ENCODE measurements around the gene ZNF503. TPM values are rescaled to one million over a fixed set of nuclear protein-coding genes. Genes with fewer than 3 reads are reported as not detected.

Gene ZNF503
- total RNA-seq, 1 donor from 2014 or later, result 38.5 TPM

- H3K9me3 Mint-ChIP-seq (ENCODE audit: unreplicated experiment), result no peaks in the 10 kb centered on the region
- H3K36me3 Mint-ChIP-seq (ENCODE audit: unreplicated experiment), result no peaks in the 10 kb centered on the region
- no peak overlapping the region for H3K27ac Mint-ChIP-seq (ENCODE audit: unreplicated experiment)
- H3K4me1 Mint-ChIP-seq (ENCODE audit: unreplicated experiment), result peaks cover 12% of the 10 kb centered on the region
- DNase-seq (ENCODE audit: extremely low spot score, unreplicated experiment), result no peak
- H3K27me3 Mint-ChIP-seq (ENCODE audit: unreplicated experiment), result peaks cover 2% of the 10 kb centered on the region
- no peak for TF ChIP-seq CTCF (IDR thresholded peaks at IDR 0.05)
- no peak overlapping the region for H3K4me3 Mint-ChIP-seq (ENCODE audit: unreplicated experiment)
These were observed 42.6 kb downstream of the ZNF503 start for GRCh38 chr10:75358835-75359421.

- TF ChIP-seq CTCF (IDR thresholded peaks at IDR 0.05), result no peak
- Mint-ChIP-seq H3K4me3 (ENCODE audit: unreplicated experiment) (no peak overlapping the region), H3K4me1 (ENCODE audit: unreplicated experiment) (peaks cover 12% of the 10 kb centered on the region), H3K27me3 (ENCODE audit: unreplicated experiment) (no peaks in the 10 kb centered on the region), H3K9me3 (ENCODE audit: unreplicated experiment) (no peaks in the 10 kb centered on the region), H3K27ac (ENCODE audit: unreplicated experiment) (no peak overlapping the region), H3K36me3 (ENCODE audit: unreplicated experiment) (no peaks in the 10 kb centered on the region)
- no peak for DNase-seq (ENCODE audit: extremely low spot score, unreplicated experiment)
These were observed 43.4 kb downstream of the ZNF503 start for GRCh38 chr10:75358132-75358531.

- Mint-ChIP-seq H3K9me3 (ENCODE audit: unreplicated experiment) (no peaks in the 10 kb centered on the region), H3K4me3 (ENCODE audit: unreplicated experiment) (no peak overlapping the region), H3K36me3 (ENCODE audit: unreplicated experiment) (no peaks in the 10 kb centered on the region), H3K27ac (ENCODE audit: unreplicated experiment) (no peak overlapping the region), H3K4me1 (ENCODE audit: unreplicated experiment) (peaks cover 12% of the 10 kb centered on the region), H3K27me3 (ENCODE audit: unreplicated experiment) (no peaks in the 10 kb centered on the region)
- DNase-seq (ENCODE audit: extremely low spot score, unreplicated experiment), result no peak
- no peak for TF ChIP-seq CTCF (IDR thresholded peaks at IDR 0.05)
These were observed 44.1 kb downstream of the ZNF503 start for GRCh38 chr10:75357500-75357899.

GRCh38 chr10:75356484-75356883, 45.1 kb downstream of the ZNF503 start:
- H3K27me3 Mint-ChIP-seq (ENCODE audit: unreplicated experiment), result no peaks in the 10 kb centered on the region
- H3K27ac Mint-ChIP-seq (ENCODE audit: unreplicated experiment), result no peak overlapping the region
- peaks cover 12% of the 10 kb centered on the region for H3K4me1 Mint-ChIP-seq (ENCODE audit: unreplicated experiment)
- H3K4me3 Mint-ChIP-seq (ENCODE audit: unreplicated experiment), result no peak overlapping the region
- no peak for TF ChIP-seq CTCF (IDR thresholded peaks at IDR 0.05)
- no peak for DNase-seq (ENCODE audit: extremely low spot score, unreplicated experiment)
- no peaks in the 10 kb centered on the region for H3K9me3 Mint-ChIP-seq (ENCODE audit: unreplicated experiment)
- H3K36me3 Mint-ChIP-seq (ENCODE audit: unreplicated experiment), result no peaks in the 10 kb centered on the region

GRCh38 chr10:75355706-75356105, 45.9 kb downstream of the ZNF503 start:
- Mint-ChIP-seq H3K4me3 (ENCODE audit: unreplicated experiment) (no peak overlapping the region), H3K4me1 (ENCODE audit: unreplicated experiment) (peaks cover 14% of the 10 kb centered on the region), H3K27ac (ENCODE audit: unreplicated experiment) (no peak overlapping the region), H3K36me3 (ENCODE audit: unreplicated experiment) (no peaks in the 10 kb centered on the region), H3K9me3 (ENCODE audit: unreplicated experiment) (no peaks in the 10 kb centered on the region), H3K27me3 (ENCODE audit: unreplicated experiment) (no peaks in the 10 kb centered on the region)
- DNase-seq (ENCODE audit: extremely low spot score, unreplicated experiment), result no peak
- no peak for TF ChIP-seq CTCF (IDR thresholded peaks at IDR 0.05)
